ENCODE data around the gene BTBD3. TPM values are rescaled to one million over a fixed set of nuclear protein-coding genes. Genes with fewer than 3 reads are reported as not detected.

Gene BTBD3
- total RNA-seq, 2 donors from 2014 or later = 33.8 to 52.1 TPM

DNA sequence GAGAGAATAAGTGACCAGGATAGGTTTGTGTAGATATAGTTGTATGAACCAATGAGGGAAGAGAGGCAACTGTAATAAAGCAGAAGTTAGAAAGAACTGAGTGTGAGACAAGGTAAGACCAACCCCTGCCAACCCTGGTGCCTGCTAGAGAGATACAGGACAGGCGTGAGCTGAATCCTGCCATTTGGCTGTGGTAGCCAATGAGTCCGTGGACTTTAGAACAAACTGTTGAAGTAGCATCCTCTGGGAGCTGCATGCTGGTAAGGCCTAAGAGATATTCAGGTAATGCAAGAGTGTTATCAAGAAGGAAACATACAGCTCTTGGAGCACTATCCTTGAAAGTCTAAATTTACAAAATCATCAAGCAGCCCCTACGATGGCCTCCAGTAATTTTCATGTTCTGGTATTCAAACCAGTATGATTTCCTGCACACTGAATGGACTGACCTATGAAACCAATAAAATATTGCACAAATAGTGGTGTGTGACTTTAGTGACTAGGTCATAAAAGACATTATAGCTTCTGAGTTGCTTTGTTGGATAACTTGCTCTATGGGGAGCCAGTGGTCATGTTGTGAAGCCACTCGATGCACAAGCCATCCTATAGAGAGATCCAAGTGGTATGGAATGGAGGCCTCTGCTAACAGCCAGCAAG is 24.0 kb downstream of the BTBD3 start:
- Histone ChIP-seq H3K9ac (ENCODE audit: low read depth in 2 of 2, low read length in 2 of 2) (no peak overlapping the region), H3K27me3 (no peaks in the 10 kb centered on the region), H3K4me3 (no peak overlapping the region), H3K4me1 (no peaks in the 10 kb centered on the region), H3K27ac (peak overlapping the region; percentile 36), H3K36me3 (no peaks in the 10 kb centered on the region), H3K9me3 (no peaks in the 10 kb centered on the region)
- no peak for DNase-seq
- TF ChIP-seq, protein P1, sequence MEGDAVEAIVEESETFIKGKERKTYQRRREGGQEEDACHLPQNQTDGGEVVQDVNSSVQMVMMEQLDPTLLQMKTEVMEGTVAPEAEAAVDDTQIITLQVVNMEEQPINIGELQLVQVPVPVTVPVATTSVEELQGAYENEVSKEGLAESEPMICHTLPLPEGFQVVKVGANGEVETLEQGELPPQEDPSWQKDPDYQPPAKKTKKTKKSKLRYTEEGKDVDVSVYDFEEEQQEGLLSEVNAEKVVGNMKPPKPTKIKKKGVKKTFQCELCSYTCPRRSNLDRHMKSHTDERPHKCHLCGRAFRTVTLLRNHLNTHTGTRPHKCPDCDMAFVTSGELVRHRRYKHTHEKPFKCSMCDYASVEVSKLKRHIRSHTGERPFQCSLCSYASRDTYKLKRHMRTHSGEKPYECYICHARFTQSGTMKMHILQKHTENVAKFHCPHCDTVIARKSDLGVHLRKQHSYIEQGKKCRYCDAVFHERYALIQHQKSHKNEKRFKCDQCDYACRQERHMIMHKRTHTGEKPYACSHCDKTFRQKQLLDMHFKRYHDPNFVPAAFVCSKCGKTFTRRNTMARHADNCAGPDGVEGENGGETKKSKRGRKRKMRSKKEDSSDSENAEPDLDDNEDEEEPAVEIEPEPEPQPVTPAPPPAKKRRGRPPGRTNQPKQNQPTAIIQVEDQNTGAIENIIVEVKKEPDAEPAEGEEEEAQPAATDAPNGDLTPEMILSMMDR (IDR thresholded peaks at IDR 0.05) = no peak
- intact Hi-C loops (cut with DNase I) = no loop called here

DNA sequence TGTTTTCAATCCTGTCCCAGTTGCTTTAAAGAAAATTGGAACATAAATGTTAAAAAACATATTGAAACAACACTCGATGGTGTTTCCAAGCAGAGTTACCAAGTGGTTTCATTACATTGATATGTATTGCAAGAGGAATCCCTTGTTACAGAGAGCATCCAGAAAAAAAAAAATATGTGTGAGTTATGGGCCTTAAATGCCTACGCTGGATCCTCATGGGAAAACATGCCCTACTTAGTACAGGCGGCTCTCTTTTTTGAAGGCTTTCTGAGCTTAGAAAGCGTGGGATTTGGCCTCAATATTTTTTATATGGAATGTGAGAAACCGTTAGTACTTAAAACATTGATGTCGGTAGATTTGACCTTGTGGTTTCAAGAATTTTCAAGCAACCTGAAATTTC is 26.1 kb downstream of the BTBD3 start:
- intact Hi-C loops (cut with DNase I) = no loop called here
- no peak overlapping the region for H3K27ac ChIP-seq

DNA sequence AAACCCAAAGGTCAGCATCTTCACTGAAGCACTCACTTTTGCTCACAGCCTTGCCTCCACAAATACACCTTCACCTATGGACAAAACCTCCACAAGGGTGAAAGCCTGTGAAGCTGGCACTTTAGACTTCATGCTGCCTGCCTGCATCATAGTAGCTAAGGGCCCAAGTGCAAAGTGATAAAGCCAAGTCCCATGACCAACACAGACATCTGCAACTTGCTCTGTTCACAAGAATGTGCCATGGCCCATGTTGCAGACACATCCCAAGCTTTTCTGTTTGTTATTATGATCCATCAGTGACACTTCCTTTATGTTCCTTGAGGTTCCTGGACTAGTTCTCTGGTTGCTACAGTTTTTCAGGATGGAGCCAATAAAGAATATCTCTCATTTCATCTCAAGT is 31.1 kb downstream of the BTBD3 start:
- H3K9ac ChIP-seq (ENCODE audit: low read depth in 2 of 2, low read length in 2 of 2) = no peak overlapping the region
- H3K9me3 ChIP-seq = no peaks in the 10 kb centered on the region
- H3K27ac ChIP-seq = no peak overlapping the region
- no peaks in the 10 kb centered on the region for H3K4me1 ChIP-seq
- intact Hi-C loops (cut with DNase I) = no loop called here
- no peaks in the 10 kb centered on the region for H3K27me3 ChIP-seq
- no peaks in the 10 kb centered on the region for H3K36me3 ChIP-seq
- no peak overlapping the region for H3K4me3 ChIP-seq
- DNase-seq = no peak
- TF ChIP-seq, protein P1 (IDR thresholded peaks at IDR 0.05) = no peak

More for the DNA sequence above, 26.1 kb downstream of the BTBD3 start:
- Histone ChIP-seq H3K4me3 (no peak overlapping the region), H3K9me3 (no peaks in the 10 kb centered on the region), H3K4me1 (no peaks in the 10 kb centered on the region), H3K36me3 (no peaks in the 10 kb centered on the region), H3K9ac (ENCODE audit: low read depth in 2 of 2, low read length in 2 of 2) (no peak overlapping the region), H3K27me3 (no peaks in the 10 kb centered on the region)
- TF ChIP-seq, protein P1 (IDR thresholded peaks at IDR 0.05) = no peak
- no peak for DNase-seq

GRCh38 chr20:11949711-11950110 is 32.0 kb downstream of the BTBD3 start:
- Histone ChIP-seq H3K27me3 (no peaks in the 10 kb centered on the region), H3K9me3 (no peaks in the 10 kb centered on the region), H3K4me3 (no peak overlapping the region), H3K4me1 (no peaks in the 10 kb centered on the region), H3K9ac (ENCODE audit: low read depth in 2 of 2, low read length in 2 of 2) (no peak overlapping the region), H3K27ac (peak overlapping the region; percentile 54), H3K36me3 (no peaks in the 10 kb centered on the region)
- intact Hi-C loops (cut with DNase I) = no loop called here
- peak; percentile 32 for DNase-seq
- TF ChIP-seq, protein P1 (IDR thresholded peaks at IDR 0.05) = no peak

- Histone ChIP-seq H3K9ac (ENCODE audit: low read depth in 2 of 2, low read length in 2 of 2) (no peak overlapping the region), H3K27ac (no peak overlapping the region)
Measured at GRCh38 chr20:11951696-11952095, 34.0 kb downstream of the BTBD3 start.

More at GRCh38 chr20:11951696-11952095, 34.0 kb downstream of the BTBD3 start:
- intact Hi-C loops (cut with DNase I) = no loop called here
- Histone ChIP-seq H3K36me3 (no peaks in the 10 kb centered on the region), H3K27me3 (no peaks in the 10 kb centered on the region), H3K9me3 (no peaks in the 10 kb centered on the region), H3K4me3 (no peak overlapping the region), H3K4me1 (no peaks in the 10 kb centered on the region)
- TF ChIP-seq, protein P1 (IDR thresholded peaks at IDR 0.05) = no peak
- DNase-seq = no peak
